Fibroblast of peridontal ligament (primary cell): ENCODE data around the gene FMNL2.
"Not testable (repeated sequence)": the region's sequence is repeated elsewhere in the genome, so short reads cannot be mapped to it uniquely, and the experiment has no call there.

ENCODE experiments used
- DNase-seq: peaks from one replicate; pipeline ENCODE4 v3.0.0-alpha.2; 2010; ENCODE audit errors: extremely low read depth

FMNL2 gene

GRCh38 chr2:152375174-152375573, 40.2 kb downstream of the FMNL2 start:
- DNase-seq = no peak

DNA sequence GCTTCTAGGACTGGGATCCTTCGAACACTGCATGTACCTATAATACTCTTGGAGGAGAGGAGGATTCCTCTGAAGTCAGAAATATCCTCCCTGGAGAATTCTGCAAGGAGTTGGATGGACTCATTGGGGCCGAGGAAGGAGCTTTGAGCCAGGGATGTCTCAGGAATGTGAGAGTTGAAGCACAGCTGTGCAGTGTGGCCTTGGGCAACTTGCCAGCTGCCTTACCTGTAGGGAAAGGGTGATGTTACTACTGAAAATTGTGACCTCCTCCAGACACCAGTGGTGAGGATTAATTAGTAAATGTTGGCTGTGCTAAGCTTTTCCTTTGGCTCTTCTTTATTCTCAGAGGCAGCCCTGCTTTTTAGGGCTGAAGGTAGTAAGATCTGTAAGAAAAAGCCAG, 41.4 kb downstream of the FMNL2 start:
- no peak for DNase-seq

GRCh38 chr2:152376968-152377367, 42.0 kb downstream of the FMNL2 start:
- DNase-seq = no peak

- no peak for DNase-seq
Observed at GRCh38 chr2:152379089-152379488, 44.1 kb downstream of the FMNL2 start.

DNA sequence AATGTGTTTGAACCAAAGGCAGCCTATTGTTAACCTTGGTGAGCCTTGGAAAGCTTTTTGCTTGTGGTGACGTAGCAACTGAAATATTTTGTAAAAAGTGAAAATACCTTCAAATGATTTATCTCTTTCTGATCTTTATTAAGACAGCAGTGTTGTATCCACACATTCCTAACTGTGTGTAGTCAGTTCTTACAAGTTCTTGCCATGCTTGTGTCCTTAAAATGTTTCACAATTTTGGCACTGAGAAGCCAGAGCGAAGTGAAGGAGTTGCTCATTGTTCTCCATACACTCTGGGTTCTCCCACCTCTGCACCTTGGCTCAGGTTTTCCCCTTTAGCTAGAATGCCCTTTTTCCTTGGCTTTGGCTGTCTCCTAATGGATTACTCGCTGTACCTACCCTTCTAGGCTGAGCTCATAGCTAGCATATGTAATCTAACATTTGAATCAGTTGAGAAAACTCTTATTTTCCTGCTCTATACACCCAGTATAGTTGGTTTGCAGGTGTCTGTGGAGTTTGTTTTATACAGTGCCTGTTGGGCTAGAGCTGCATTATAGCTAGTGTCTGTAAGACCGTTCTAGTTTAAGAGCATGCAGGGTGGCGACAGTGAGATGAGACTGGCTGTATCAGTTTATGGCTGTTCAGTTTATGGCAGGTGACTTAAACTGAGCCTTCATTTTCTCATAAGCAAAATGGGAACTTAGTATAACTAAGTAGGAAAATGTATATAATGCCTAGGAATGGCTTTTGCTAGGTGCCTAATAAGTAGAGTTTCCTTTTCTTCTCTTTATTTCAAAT, 45.5 kb downstream of the FMNL2 start:
- DNase-seq = no peak

DNA sequence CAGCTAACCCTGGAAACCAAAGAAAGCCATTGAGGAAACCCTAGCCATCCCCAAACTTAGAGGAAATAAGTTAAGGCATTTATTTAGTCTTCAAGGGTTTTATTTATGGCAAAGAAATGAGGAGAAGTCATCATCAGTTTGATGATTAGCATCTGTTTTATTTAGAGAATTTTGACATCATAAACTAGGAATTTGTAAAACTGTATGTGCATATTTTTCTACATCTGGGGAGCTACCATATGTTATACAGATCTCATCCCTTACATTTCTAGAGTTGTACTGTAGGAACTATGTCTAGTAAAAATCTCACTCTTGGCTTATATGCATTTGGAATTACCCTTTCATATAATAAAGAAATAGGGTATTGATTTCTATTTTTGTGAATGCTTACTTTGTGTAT, 48.7 kb downstream of the FMNL2 start:
- DNase-seq = peak; percentile 51

DNA sequence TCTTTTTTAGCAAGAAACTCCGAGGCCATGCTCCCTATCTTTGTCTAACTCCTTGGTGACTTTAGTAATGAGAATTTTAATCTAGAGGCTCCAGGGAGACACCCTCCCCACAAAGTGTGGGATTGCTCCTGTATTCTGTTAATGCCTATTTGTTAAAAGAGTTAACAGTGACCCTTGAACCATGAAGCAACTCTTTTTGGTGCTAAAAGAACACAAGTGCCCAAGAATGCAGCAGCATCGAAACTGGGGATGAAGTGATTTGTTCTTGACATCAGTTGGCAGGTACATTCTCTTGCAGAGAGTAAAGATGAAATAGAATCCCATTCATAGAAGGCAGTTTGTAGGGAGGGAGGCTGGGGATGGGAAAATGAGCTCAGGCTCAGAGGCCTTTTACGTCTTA, 50.0 kb downstream of the FMNL2 start:
- DNase-seq = no peak

DNA sequence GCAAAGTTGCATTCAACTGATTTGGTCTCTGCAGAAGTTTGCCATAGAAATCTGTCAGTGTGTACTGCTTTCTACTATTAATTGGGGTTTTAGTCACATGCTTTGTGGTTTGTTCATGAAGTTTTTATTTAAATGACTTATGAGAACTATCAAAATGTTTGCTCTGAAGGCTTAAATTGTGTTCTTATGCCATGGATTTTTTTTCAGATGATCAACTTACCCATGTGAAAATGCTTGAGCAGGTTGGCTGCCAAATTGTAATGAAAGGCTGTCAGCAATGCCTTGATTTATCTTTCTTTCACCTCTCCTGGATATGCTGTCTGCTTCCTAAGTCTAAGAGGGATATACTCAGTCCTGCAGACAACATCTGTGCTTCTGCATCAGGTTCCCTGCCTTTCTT, 50.7 kb downstream of the FMNL2 start:
- DNase-seq = no peak

GRCh38 chr2:152386266-152386665, 51.3 kb downstream of the FMNL2 start:
- DNase-seq = no peak

- no peak for DNase-seq
Observed at GRCh38 chr2:152387041-152387440, 52.1 kb downstream of the FMNL2 start.

DNA sequence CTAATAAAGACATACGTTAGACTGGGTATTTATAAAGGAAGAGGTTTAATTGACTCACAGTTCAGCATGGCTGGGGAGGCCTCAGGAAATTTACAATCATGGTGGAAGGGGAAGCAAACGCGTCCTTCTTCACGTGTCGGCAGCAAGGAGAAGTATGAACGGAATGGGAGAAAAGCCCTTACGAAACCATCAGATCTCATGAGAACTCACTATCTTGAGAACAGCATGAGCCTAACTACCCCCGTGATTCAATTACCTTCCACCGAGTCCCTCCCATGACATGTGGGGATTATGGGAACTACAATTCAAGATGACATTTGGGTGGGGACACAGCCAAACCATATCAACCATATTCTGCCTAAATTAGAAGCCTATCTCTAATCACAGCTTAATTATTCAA, 53.3 kb downstream of the FMNL2 start:
- not testable (repeated sequence) for DNase-seq

- no peak for DNase-seq
Observed at GRCh38 chr2:152389483-152389882, 54.5 kb downstream of the FMNL2 start.

GRCh38 chr2:152390837-152391236, 55.9 kb downstream of the FMNL2 start:
- DNase-seq = no peak

DNA sequence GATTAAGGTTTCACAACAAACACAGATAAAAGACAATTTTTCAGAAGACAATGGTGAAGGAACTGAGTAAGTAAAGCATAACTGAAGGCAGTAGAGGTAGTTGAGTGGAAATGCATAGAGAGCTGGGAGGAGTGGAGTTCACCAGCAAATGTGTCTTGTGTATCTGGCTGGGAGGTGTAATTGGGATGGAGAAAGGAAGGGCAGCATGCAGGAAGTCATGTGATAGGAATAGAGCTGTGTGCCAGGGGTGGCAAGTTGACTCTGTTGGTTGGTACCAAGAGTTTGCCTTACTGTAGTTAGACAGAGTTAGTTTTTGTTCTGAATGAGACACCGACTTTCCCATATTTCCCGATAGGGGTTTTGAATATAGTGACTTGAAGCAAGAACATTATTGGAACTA, 56.3 kb downstream of the FMNL2 start:
- DNase-seq = no peak

DNA sequence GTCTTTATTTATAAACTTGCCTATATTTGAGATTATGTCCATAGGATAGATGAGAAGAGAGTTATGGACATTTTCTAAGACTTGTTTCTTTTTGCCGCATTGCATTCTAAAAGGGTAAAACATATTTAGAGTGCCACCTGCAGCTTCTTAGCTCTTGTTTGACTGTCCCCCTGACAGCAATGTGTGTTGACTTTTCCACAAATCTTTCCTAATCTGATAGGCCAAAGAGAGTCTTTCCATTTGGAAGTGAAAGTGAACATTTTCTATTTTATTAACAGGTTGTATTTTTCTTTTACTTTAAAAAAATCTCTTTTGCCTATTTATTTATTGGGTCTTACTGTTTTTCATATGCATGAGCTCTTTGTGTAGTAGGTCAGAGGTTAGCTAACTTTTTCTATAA, 58.4 kb downstream of the FMNL2 start:
- no peak for DNase-seq

- no peak for DNase-seq
Observed at GRCh38 chr2:152394326-152394725, 59.4 kb downstream of the FMNL2 start.

- peak; percentile 68 for DNase-seq
Observed at GRCh38 chr2:152395103-152395502, 60.1 kb downstream of the FMNL2 start.

- no peak for DNase-seq
Observed at GRCh38 chr2:152395572-152395971, 60.6 kb downstream of the FMNL2 start.

GRCh38 chr2:152396051-152396511, 61.1 kb downstream of the FMNL2 start:
- DNase-seq = peak; percentile 79

- DNase-seq = peak; percentile 64
Observed at GRCh38 chr2:152396763-152397162, 61.8 kb downstream of the FMNL2 start.

GRCh38 chr2:152399003-152399402, 64.0 kb downstream of the FMNL2 start:
- DNase-seq = no peak

DNA sequence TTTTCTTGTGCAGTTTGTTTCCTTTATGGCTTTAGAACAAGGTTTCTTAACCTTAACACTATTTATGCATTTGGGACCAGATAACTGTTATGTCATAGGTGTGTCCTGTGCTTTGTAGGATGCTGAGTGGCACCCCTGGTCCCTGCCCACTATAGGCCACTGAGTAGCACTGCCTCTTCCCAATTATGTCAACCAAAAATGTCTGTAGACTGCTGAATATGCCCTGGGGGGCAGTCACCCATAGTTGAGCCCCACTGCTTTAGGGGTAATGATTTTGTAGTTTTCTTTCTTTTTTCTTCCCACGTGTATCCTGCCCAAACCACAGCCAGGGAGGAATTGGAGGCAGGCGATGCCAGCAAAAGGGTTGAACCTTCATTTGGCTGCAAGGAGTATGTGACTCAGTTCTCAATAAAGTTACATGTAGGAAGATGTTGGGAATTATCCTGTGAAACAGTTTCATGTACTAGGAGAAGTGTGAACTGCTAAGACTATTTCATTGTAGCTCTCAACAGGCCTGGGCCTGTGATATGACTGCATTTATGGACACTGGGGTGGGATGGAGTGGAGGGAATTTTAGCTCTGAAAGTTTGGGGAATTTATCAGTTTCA, 65.7 kb downstream of the FMNL2 start:
- DNase-seq = no peak
